SK-N-MC (cell line): Measurements from ENCODE around the gene MRE11.

Experiments used
- EZH2 ChIP-seq: fragments of 200-600 bp; sonication (generic); IDR thresholded peaks from one replicate; pipeline ENCODE4 v1.6.1; 2017; ENCODE audit warnings: antibody characterized with exemption
- FOXP2 ChIP-seq: optimal IDR thresholded peaks from 2 replicates; pipeline ENCODE3; 2011; ENCODE audit warnings: mild to moderate bottlenecking, moderate library complexity; ENCODE audit not compliant: insufficient read depth; ENCODE audit errors: extremely low read length, control extremely low read depth
- POLR2AphosphoS5 ChIP-seq: IDR thresholded peaks from 2 replicates; pipeline ENCODE4 v1.6.1; 2012; ENCODE audit warnings: mild to moderate bottlenecking, low read depth, low read length, borderline replicate concordance

DNA sequence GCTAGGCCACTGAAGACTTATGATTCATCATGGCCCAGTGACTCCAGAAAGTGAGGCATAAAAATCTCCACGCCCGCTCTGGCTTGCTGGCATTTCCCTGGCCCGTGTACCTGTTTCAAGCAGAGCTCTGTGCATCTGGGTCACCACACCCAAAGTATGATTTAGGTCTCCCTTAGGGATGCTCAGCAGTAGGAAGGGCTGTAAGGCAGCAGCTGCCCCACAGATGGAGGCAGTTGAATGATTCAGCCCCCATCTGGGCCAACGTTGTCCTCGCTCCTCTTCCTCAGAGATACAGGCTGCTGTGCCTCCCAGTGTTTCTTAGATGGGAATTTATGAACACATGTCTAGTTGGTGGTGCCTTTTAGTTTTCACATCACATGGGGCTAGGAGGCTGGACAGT is 114.0 kb downstream of the MRE11 start:
- TF ChIP-seq EZH2 (no peak), POLR2AphosphoS5 (no peak), FOXP2 (no peak)
